RWPE2 (cell line): ENCODE measurements around the gene SLC17A2.
"Not testable (repeated sequence)": the region's sequence is repeated elsewhere in the genome, so short reads cannot be mapped to it uniquely, and the experiment has no call there.

Experiments used
- ATAC-seq: fragments of 200-7000 bp; cut with Tn5 transposase; 3 replicates; pipeline ENCODE4 v1.9.1; 2021; ENCODE audit warnings: low read depth
- DNase-seq: peaks from one replicate; pipeline ENCODE4 v3.0.0-alpha.2; 2020; ENCODE audit warnings: low spot score
- H3K27ac ChIP-seq: fragments of 450-650 bp; 2 replicates; pipeline ENCODE4 v1.5.1; 2017; ENCODE audit warnings: mild to moderate bottlenecking; ENCODE audit not compliant: poor library complexity, severe bottlenecking
- H3K27me3 ChIP-seq: fragments of 250-450 bp; sonication (Bioruptor Pico); 2 replicates; pipeline ENCODE4 v1.5.1; 2021; ENCODE audit warnings: mild to moderate bottlenecking, moderate library complexity; ENCODE audit not compliant: insufficient read depth, poor library complexity, severe bottlenecking
- H3K36me3 ChIP-seq: fragments of 250-450 bp; sonication (Bioruptor Pico); 2 replicates; pipeline ENCODE4 v1.5.1; 2020; ENCODE audit warnings: low read depth, mild to moderate bottlenecking, moderate library complexity
- H3K4me1 ChIP-seq: fragments of 250-450 bp; sonication (Bioruptor Pico); 2 replicates; pipeline ENCODE4 v1.5.1; 2021; ENCODE audit warnings: mild to moderate bottlenecking, moderate library complexity; ENCODE audit not compliant: insufficient read depth, poor library complexity, severe bottlenecking
- H3K4me3 ChIP-seq: fragments of 250-450 bp; sonication (Bioruptor Pico); 2 replicates; pipeline ENCODE4 v1.5.1; 2021; ENCODE audit warnings: mild to moderate bottlenecking, moderate library complexity; ENCODE audit not compliant: severe bottlenecking
- H3K9me3 ChIP-seq: fragments of 250-450 bp; sonication (Bioruptor Pico); 2 replicates; pipeline ENCODE4 v1.5.1; 2021; ENCODE audit warnings: mild to moderate bottlenecking, moderate library complexity; ENCODE audit not compliant: severe bottlenecking
- TF ChIP-seq, protein P1 (sequence below): fragments of 450-650 bp; IDR thresholded peaks from one replicate; pipeline ENCODE4 v1.5.1; 2017; ENCODE audit warnings: mild to moderate bottlenecking, moderate library complexity; ENCODE audit not compliant: poor library complexity, severe bottlenecking

The SLC17A2 gene

DNA sequence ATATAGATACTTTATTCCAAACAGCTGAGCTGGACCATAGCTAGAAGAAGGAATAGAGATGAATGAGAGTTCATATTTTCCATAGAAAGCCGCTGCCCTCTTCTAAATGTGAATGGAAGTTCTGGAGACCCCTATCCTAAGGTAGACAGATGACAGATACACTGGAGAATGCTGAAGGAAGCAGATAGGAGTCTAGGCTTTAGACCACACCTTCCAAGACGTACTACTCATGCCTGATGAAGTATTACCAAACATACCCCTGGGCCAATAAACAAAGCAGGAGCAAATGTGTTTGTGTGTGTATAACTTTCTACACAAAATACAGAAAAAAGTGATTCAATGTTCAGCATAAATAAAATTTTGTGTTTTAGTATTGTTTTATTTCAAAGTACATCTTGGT is 9.1 kb upstream of the SLC17A2 start:
- Histone ChIP-seq H3K4me1 (no peaks in the 10 kb centered on the region), H3K36me3 (no peaks in the 10 kb centered on the region), H3K9me3 (no peaks in the 10 kb centered on the region), H3K27ac (no peak overlapping the region), H3K27me3 (no peaks in the 10 kb centered on the region), H3K4me3 (no peak overlapping the region)
- TF ChIP-seq, protein P1, sequence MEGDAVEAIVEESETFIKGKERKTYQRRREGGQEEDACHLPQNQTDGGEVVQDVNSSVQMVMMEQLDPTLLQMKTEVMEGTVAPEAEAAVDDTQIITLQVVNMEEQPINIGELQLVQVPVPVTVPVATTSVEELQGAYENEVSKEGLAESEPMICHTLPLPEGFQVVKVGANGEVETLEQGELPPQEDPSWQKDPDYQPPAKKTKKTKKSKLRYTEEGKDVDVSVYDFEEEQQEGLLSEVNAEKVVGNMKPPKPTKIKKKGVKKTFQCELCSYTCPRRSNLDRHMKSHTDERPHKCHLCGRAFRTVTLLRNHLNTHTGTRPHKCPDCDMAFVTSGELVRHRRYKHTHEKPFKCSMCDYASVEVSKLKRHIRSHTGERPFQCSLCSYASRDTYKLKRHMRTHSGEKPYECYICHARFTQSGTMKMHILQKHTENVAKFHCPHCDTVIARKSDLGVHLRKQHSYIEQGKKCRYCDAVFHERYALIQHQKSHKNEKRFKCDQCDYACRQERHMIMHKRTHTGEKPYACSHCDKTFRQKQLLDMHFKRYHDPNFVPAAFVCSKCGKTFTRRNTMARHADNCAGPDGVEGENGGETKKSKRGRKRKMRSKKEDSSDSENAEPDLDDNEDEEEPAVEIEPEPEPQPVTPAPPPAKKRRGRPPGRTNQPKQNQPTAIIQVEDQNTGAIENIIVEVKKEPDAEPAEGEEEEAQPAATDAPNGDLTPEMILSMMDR: no peak
- DNase-seq: no peak
- peak; percentile 21; the same call in 1 of the 3 replicates for ATAC-seq

DNA sequence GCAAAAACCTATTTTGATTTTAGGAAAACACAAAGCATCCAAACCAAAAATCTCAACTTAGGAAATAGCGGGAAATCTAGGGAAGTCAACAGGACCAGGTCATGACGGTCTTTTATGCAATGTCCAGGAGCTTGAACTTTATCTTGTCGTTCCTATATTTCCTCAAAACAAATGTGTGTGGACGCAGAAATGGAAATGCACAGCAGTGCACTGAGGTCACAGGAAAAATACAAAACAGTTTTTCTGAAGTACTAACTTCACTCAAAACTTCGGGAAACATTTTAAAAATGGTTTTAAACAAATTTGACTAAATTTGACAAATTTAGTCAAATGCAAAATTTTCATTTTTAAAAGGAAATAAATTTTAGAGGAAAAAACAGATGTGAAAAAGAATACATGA is 5.5 kb upstream of the SLC17A2 start:
- no peaks in the 10 kb centered on the region for H3K9me3 ChIP-seq
- no peaks in the 10 kb centered on the region for H3K27me3 ChIP-seq
- DNase-seq: no peak
- H3K4me3 ChIP-seq: no peak overlapping the region
- ATAC-seq: no peak
- H3K36me3 ChIP-seq: no peaks in the 10 kb centered on the region
- TF ChIP-seq, protein P1: no peak
- no peak overlapping the region for H3K27ac ChIP-seq
- H3K4me1 ChIP-seq: no peaks in the 10 kb centered on the region

DNA sequence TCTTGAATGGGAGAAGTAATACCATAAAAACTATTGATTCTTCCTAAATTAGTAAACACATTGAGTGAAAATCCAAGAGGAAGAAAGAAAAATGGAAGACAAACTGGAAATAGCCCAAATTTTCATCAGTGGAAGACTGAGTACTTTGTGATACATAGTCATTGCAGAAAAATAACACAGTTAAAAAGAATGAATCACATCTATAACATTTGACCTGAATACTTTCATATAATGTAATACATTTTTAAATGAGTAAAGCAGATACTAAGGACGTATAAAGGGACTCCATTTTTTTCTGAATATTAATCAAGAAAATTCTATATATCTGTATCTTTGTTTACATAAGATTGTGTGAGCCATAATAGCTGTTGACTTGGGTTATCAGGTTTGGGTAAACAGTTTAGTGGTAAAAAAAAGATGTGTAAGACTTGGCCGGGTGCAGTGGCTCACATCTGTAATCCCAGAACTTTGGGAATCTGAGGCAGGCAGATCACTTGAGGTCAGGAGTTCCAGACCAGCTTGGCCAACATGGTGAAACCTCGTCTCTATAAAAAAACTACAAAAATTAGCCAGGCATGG is 4.3 kb upstream of the SLC17A2 start:
- Histone ChIP-seq H3K27ac (no peak overlapping the region), H3K4me1 (no peaks in the 10 kb centered on the region), H3K4me3 (no peak overlapping the region), H3K36me3 (no peaks in the 10 kb centered on the region), H3K9me3 (no peaks in the 10 kb centered on the region), H3K27me3 (no peaks in the 10 kb centered on the region)
- DNase-seq (no peak), ATAC-seq (no peak)
- TF ChIP-seq, protein P1: no peak

DNA sequence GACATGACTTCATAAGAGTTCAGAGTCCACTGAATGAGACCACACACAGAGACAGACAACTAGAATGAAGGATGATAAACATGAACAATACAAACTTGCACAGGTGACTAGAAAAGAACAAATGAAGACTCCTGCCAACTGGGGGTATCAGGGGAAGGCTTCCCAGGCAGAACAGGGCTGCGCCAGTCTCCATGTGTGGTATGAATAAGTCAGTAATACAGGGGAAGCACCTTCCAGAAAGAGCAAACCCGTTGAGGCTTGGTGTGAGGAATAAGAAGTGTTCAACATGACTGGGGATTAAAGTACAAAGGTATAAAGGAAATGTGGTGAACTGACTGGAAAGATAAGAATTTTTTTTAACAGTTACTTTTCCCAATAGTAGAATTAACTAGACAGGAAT is 3.7 kb upstream of the SLC17A2 start:
- TF ChIP-seq, protein P1: no peak
- Histone ChIP-seq H3K27me3 (no peaks in the 10 kb centered on the region), H3K4me3 (no peak overlapping the region), H3K27ac (no peak overlapping the region), H3K36me3 (no peaks in the 10 kb centered on the region), H3K9me3 (no peaks in the 10 kb centered on the region), H3K4me1 (no peaks in the 10 kb centered on the region)
- ATAC-seq (no peak), DNase-seq (no peak)

DNA sequence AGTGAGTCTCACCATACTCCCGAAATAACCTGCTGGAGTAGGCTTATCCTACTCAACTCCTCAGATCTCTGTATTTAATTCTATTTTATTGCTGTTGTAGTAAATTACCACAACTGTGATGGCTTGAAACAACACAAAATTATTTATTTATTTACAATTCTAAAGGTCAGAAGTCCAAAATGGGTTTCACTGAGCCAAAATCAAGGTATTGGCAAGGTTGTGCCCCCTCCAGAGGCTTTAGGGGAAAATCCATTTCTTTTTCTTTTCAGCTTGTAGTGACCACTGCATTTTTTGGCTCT is 869 bp upstream of the SLC17A2 start:
- no peak for ATAC-seq
- DNase-seq: no peak
- Histone ChIP-seq H3K27ac (no peak overlapping the region), H3K4me3 (no peak overlapping the region), H3K36me3 (no peaks in the 10 kb centered on the region), H3K4me1 (no peaks in the 10 kb centered on the region), H3K9me3 (no peaks in the 10 kb centered on the region), H3K27me3 (no peaks in the 10 kb centered on the region)
- TF ChIP-seq, protein P1: no peak

DNA sequence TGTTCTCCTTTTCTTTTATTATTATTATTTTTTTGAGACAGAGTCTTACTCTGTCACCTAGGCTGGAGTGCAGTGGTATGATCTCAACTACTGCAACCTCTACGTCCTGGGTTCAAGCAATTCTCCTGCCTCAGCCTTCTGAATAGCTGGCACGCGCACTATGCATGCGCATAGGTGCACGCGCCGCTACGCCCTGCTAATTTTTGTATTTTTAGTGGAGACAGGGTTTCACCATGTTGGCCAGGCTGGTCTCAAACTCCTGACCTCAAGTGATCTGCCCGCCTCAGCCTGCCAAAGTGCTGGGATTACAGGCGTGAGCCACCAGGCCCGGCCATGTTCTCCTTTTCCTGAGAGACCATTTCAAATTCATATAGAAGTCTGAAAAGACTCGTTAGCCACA is 706 bp downstream of the SLC17A2 start:
- not testable (repeated sequence) for H3K4me1 ChIP-seq, ATAC-seq, H3K4me3 ChIP-seq, DNase-seq, H3K36me3 ChIP-seq, H3K27ac ChIP-seq, H3K9me3 ChIP-seq, H3K27me3 ChIP-seq
